Measurements from ENCODE around the gene BNIP5. TPM values are rescaled to one million over a fixed set of nuclear protein-coding genes. Genes with fewer than 3 reads are reported as not detected.

Gene BNIP5
- total RNA-seq, 2 donors from 2014 or later = not detected

GRCh38 chr6:36355819-36356218, 19.1 kb upstream of the BNIP5 start:
- Histone ChIP-seq H3K27ac (no peak overlapping the region), H3K4me3 (no peak overlapping the region), H3K27me3 (no peaks in the 10 kb centered on the region), H3K4me1 (peaks cover 0 to 27% of the 10 kb centered on the region in 2 donors), H3K36me3 (no peaks in the 10 kb centered on the region), H3K9me3 (peaks cover 0 to 6% of the 10 kb centered on the region in 2 donors)
- TF ChIP-seq, protein P1, sequence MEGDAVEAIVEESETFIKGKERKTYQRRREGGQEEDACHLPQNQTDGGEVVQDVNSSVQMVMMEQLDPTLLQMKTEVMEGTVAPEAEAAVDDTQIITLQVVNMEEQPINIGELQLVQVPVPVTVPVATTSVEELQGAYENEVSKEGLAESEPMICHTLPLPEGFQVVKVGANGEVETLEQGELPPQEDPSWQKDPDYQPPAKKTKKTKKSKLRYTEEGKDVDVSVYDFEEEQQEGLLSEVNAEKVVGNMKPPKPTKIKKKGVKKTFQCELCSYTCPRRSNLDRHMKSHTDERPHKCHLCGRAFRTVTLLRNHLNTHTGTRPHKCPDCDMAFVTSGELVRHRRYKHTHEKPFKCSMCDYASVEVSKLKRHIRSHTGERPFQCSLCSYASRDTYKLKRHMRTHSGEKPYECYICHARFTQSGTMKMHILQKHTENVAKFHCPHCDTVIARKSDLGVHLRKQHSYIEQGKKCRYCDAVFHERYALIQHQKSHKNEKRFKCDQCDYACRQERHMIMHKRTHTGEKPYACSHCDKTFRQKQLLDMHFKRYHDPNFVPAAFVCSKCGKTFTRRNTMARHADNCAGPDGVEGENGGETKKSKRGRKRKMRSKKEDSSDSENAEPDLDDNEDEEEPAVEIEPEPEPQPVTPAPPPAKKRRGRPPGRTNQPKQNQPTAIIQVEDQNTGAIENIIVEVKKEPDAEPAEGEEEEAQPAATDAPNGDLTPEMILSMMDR (IDR thresholded peaks at IDR 0.05) = no peak
- DNase-seq (ENCODE audit: low spot score) = no peak

- no peaks in the 10 kb centered on the region for H3K27me3 ChIP-seq
- peaks cover 0 to 6% of the 10 kb centered on the region in 2 donors for H3K9me3 ChIP-seq
- TF ChIP-seq, protein P1 (IDR thresholded peaks at IDR 0.05) = no peak
- peaks cover 0 to 29% of the 10 kb centered on the region in 2 donors for H3K4me1 ChIP-seq
- DNase-seq (ENCODE audit: low spot score) = no peak
- H3K36me3 ChIP-seq = no peaks in the 10 kb centered on the region
- no peak overlapping the region for H3K4me3 ChIP-seq
- H3K27ac ChIP-seq = no peak overlapping the region
These were observed 16.8 kb upstream of the BNIP5 start for GRCh38 chr6:36353411-36353915.

DNA sequence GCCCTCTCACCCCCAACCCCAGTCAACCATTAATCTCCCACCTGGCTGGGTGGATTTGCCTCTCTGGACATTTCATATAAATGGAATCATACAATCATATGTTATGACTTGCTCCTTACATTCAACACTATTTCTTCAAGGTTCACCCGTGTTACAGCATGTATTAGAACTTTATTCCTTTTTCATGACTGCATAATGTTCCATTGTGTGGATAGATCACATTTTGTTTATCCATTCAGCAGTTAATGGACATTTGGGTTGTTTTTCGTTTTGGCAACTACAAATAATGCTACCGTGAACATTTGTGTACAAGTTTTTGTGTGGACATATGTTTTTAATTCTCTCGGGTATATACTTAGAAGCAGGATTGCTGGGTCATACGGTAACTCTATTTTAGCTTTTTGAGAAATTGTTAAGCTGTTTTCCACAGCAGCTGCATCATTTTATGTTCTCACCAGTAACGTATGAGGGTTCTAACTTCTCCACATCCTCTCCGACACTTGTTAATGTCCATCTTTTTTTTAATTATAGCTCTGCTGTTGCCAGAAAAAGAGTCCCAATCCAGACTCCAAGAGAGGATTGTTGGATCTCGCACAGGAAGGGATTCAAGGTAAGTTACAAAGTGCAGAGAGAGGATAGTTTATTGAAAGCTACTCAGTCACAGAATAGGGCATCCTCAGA, 15.9 kb upstream of the BNIP5 start:
- TF ChIP-seq, protein P1 (IDR thresholded peaks at IDR 0.05) = no peak
- DNase-seq (ENCODE audit: low spot score) = no peak
- Histone ChIP-seq H3K9me3 (peaks cover 0 to 6% of the 10 kb centered on the region in 2 donors), H3K4me3 (no peak overlapping the region), H3K4me1 (peaks cover 0 to 22% of the 10 kb centered on the region in 2 donors), H3K27ac (no peak overlapping the region), H3K36me3 (no peaks in the 10 kb centered on the region), H3K27me3 (no peaks in the 10 kb centered on the region)

DNA sequence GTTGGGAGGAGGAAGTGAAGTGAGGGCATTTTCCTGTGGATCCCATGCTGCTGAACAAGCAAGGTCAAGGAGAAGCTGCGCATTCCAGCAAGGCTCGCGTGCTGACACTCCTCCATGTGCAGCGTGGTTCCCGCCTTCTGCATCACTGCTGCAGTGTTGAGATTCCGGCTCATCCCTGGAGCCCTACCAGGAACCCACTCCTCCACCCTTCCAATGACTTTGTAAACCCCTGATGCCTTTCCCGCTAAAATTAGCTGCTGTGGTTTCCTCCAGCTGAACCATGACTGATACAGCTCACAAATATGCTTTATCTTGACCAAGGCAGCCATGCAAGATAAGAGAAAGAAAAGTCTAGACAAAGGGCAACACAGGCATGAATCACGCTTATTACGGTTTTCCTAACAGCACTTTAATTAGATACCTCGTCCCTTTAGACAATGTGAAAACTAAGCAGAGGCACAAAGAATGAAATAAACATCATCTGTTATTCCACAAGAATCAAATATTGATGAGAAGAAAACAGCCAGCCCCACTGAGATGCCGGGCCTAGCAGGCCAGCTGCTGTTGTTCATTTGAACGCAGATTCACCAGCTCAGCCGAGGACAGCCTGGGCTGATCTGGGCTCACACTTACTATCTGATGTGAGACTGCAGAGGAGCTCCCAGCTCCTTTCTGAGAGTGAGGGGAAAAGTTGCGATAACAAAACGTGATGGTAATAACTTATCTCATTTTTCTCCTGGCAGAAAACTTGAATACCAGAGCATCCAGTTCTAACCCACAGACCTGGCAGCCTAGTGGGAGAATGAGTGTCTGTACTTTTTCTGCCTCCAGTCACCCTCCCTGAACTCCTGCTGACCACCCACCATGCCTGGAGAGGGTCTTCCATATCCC, 14.2 kb upstream of the BNIP5 start:
- peak; percentile 62 for DNase-seq (ENCODE audit: low spot score)
- TF ChIP-seq, protein P1 (IDR thresholded peaks at IDR 0.05) = no peak
- Histone ChIP-seq H3K36me3 (no peaks in the 10 kb centered on the region), H3K9me3 (peaks cover 0 to 6% of the 10 kb centered on the region in 2 donors), H3K4me3 (no peak overlapping the region), H3K27me3 (no peaks in the 10 kb centered on the region), H3K27ac (peak overlapping the region; percentile 67 to 79), H3K4me1 (peaks cover 0 to 22% of the 10 kb centered on the region in 2 donors)

GRCh38 chr6:36350082-36350481, 13.4 kb upstream of the BNIP5 start:
- Histone ChIP-seq H3K27ac (peak overlapping the region in 1 of 2 donors; percentile 79), H3K27me3 (no peaks in the 10 kb centered on the region), H3K36me3 (no peaks in the 10 kb centered on the region), H3K4me1 (peaks cover 0 to 22% of the 10 kb centered on the region in 2 donors), H3K9me3 (peaks cover 0 to 6% of the 10 kb centered on the region in 2 donors), H3K4me3 (no peak overlapping the region)
- TF ChIP-seq, protein P1 (IDR thresholded peaks at IDR 0.05) = no peak
- DNase-seq (ENCODE audit: low spot score) = no peak
